SK-N-MC (cell line): ENCODE data around the gene GABBR2.

Source experiments
- DNase-seq: peaks from one replicate; pipeline ENCODE4 v3.0.0-alpha.2; 2011; ENCODE audit warnings: low read depth, low spot score
- H3K27ac ChIP-seq: fragments of 200-600 bp; sonication (generic); 2 replicates; pipeline ENCODE4 v1.5.1; 2016; ENCODE audit warnings: mixed run types
- H3K36me3 ChIP-seq: fragments of 200-600 bp; sonication (generic); 2 replicates; pipeline ENCODE4 v1.6.1; 2017; ENCODE audit warnings: antibody characterized with exemption, low read length, mixed read lengths; ENCODE audit not compliant: insufficient read depth
- H3K4me3 ChIP-seq: fragments of 200-600 bp; sonication (generic); 2 replicates; pipeline ENCODE4 v1.5.1; 2016
- H3K9ac ChIP-seq: fragments of 200-600 bp; sonication (generic); 2 replicates; pipeline ENCODE4 v1.8.0; 2017; ENCODE audit warnings: mixed run types, mixed read lengths; ENCODE audit not compliant: insufficient read length
- H3K9me3 ChIP-seq: fragments of 200-600 bp; sonication (generic); 2 replicates; pipeline ENCODE4 v1.6.1; 2017; ENCODE audit warnings: low read depth, mild to moderate bottlenecking, antibody characterized with exemption, low read length, moderate library complexity, mixed read lengths
- EZH2 ChIP-seq: fragments of 200-600 bp; sonication (generic); IDR thresholded peaks from one replicate; pipeline ENCODE4 v1.6.1; 2017; ENCODE audit warnings: antibody characterized with exemption
- FOXP2 ChIP-seq: optimal IDR thresholded peaks from 2 replicates; pipeline ENCODE3; 2011; ENCODE audit warnings: mild to moderate bottlenecking, moderate library complexity; ENCODE audit not compliant: insufficient read depth; ENCODE audit errors: extremely low read length, control extremely low read depth
- POLR2AphosphoS5 ChIP-seq: IDR thresholded peaks from 2 replicates; pipeline ENCODE4 v1.6.1; 2012; ENCODE audit warnings: mild to moderate bottlenecking, low read depth, low read length, borderline replicate concordance

The GABBR2 gene

DNA sequence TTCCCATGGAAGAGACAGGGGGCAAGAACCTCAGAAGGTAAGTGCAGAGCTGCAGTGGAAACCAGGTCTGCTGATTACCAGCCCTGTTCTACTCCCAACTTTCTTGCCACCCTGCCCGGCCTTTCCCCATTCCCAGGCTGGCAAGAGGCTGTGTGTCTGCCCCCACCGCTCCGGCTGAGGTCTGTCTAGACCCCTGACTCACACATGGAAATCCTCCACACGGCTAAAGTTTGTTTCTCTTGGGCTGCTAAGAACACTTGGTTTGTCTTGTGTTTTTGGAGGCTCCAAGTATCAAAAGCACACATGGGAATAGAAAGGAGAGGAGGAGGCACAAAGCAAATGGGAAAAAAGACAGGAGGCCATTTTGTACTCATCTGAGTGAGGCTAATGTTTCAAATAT is 168.3 kb downstream of the GABBR2 start:
- TF ChIP-seq EZH2 = no peak
- TF ChIP-seq POLR2AphosphoS5 = no peak
- no peak for TF ChIP-seq FOXP2
- no peak overlapping the region for H3K27ac ChIP-seq
- no peaks in the 10 kb centered on the region for H3K36me3 ChIP-seq
- DNase-seq = no peak
- H3K9ac ChIP-seq = no peak overlapping the region
- no peaks in the 10 kb centered on the region; the same call in 1 of the 2 replicates for H3K9me3 ChIP-seq
- H3K4me3 ChIP-seq = no peak overlapping the region

DNA sequence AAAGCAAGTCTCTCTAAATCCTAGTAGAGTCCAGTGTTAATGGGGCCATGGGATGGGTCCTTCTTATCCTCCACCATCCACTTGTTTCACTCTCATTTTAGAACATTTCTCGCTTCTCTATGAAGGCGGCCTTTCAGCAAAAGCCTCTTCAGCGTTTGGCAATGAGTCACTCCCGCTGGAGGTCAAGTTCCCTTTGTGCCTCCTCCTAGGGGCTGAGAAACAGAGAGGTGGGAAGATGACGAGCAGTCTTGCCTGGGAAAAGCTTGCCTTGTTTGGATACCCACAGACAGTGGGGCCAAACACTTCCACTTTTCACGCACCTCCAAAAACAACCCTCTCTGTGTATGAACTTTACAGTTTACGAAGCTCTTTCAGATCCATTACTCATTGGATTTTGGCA is 168.8 kb downstream of the GABBR2 start:
- no peaks in the 10 kb centered on the region; the same call in 1 of the 2 replicates for H3K9me3 ChIP-seq
- H3K4me3 ChIP-seq = no peak overlapping the region
- DNase-seq = no peak
- no peaks in the 10 kb centered on the region for H3K36me3 ChIP-seq
- no peak overlapping the region for H3K9ac ChIP-seq
- TF ChIP-seq FOXP2 (no peak), EZH2 (no peak), POLR2AphosphoS5 (no peak)
- H3K27ac ChIP-seq = no peak overlapping the region

DNA sequence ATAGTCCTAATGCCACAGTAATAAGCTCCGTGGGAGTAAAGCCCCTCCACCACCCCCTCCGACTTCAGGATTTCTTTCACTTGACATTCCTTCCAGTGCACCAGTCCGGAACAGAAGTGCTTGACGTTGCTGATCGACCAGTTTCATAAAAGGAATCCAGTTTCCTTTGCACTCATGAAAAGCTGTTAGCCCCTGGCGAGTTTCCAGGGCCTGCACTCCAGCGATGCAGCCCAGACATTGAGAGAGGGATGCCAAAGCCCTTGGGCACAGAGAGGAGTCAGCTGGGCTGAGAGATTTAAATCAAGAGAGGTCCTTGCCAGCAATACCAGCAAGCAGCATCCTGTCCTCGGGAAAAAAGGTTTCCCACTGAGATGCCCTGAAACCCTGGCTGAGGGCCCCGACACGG is 170.1 kb downstream of the GABBR2 start:
- no peak for TF ChIP-seq POLR2AphosphoS5
- no peak for TF ChIP-seq EZH2
- no peak for TF ChIP-seq FOXP2
- no peak overlapping the region for H3K27ac ChIP-seq

DNA sequence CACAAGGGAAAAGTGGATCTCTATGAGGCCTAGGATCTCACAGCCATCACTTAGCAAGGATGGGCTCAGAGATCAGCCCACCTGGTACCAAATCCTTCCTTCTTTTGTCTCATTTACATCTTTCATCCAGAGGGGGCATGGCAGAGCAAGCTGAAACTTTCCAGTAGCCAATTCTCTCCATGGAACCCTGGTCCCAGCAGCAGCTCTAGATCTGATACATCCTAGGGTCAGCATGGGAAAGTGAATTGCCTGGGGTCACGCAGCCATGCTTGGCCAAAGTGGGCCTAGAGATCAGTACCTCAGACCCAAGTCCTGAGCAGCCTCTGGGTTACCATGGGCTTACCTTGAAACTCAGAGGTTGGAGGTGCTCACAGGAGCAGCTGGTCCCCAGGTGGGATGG is 170.5 kb downstream of the GABBR2 start:
- Histone ChIP-seq H3K9ac (no peak overlapping the region), H3K27ac (no peak overlapping the region), H3K36me3 (no peaks in the 10 kb centered on the region), H3K9me3 (no peaks in the 10 kb centered on the region), H3K4me3 (no peak overlapping the region)
- TF ChIP-seq POLR2AphosphoS5 = no peak
- no peak for TF ChIP-seq EZH2
- no peak for TF ChIP-seq FOXP2
- no peak for DNase-seq

More for the DNA sequence above, 170.1 kb downstream of the GABBR2 start:
- H3K36me3 ChIP-seq = no peaks in the 10 kb centered on the region
- DNase-seq = no peak
- H3K4me3 ChIP-seq = no peak overlapping the region
- H3K9ac ChIP-seq = no peak overlapping the region
- no peaks in the 10 kb centered on the region for H3K9me3 ChIP-seq

DNA sequence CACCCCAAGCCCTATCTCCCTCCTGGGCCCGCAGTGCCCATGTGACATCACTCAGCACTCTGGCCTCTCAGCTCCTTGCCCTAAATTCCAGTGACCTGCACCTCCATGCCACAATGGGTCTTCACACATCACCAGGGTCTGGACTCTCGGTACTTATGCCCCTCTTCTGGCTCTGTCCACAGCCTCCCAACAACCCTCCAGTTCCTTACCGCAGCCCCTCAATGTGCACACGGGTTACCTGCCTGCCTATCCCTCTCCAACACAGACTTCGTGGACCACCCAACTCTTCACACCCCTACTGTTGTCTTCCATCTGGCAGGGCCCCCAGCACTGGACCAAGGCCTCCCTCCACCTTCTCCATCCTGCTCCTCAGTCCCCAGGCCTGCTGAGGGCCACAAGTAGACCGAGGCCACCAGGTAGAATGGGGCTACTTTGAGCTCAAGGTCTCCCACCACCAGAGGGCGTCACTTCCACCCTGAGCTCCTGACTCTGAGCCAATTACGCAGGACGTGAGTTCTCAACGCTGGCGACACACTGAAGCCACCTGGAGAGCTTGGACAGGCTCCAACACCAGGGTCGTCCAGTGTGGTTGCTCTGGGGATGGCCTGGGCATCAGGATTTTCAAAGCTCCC is 172.1 kb downstream of the GABBR2 start:
- TF ChIP-seq POLR2AphosphoS5 = no peak
- TF ChIP-seq EZH2 = no peak
- no peak for TF ChIP-seq FOXP2
- H3K9ac ChIP-seq = no peak overlapping the region
- H3K36me3 ChIP-seq = no peaks in the 10 kb centered on the region
- H3K4me3 ChIP-seq = no peak overlapping the region
- no peaks in the 10 kb centered on the region for H3K9me3 ChIP-seq
- no peak overlapping the region for H3K27ac ChIP-seq
- no peak for DNase-seq

DNA sequence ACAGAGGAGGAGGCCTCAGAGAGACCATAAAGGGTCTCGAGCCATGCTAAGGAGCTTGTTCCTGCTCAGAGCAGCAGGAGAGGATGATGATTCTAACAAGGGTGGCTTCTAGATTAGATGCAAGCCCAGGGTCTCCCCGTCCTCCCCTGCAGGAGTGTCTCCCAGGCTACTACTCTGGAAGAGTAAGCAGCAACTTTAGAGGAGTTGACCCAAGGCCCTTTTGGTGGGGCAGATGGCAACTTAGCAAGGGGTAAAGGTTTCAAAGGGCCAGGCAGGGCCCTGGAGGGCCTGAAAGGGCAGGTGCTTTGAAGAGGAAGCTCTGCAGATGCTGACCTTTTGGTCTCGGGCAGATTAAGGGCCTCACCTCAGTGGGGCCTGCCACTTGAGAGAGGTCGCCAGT is 174.9 kb downstream of the GABBR2 start:
- no peaks in the 10 kb centered on the region for H3K36me3 ChIP-seq
- no peak overlapping the region for H3K4me3 ChIP-seq
- no peak overlapping the region for H3K9ac ChIP-seq
- H3K27ac ChIP-seq = no peak overlapping the region
- H3K9me3 ChIP-seq = no peaks in the 10 kb centered on the region
- TF ChIP-seq POLR2AphosphoS5 = no peak
- TF ChIP-seq EZH2 = no peak
- no peak for TF ChIP-seq FOXP2
- no peak for DNase-seq

DNA sequence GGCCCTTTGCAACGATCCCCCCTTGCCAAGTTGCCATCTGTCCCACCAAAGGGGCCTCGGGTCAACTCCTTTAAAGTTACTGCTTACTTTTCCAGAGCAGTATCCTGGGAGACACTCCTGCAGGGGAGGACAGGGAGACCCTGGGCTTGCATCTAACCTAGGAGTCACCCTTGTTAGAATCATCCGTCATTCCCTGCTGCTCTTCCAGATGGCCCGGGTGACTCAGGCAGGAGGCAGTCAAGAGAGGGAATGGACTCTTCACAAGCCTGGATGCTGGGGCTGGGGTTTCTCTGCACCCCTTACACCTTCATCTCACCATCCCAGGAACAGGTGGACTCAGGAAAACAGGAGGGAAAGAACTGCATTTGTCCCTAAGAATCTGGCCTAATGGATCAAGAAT is 175.6 kb downstream of the GABBR2 start:
- H3K36me3 ChIP-seq = no peaks in the 10 kb centered on the region
- H3K27ac ChIP-seq = no peak overlapping the region
- no peak overlapping the region for H3K9ac ChIP-seq
- no peak overlapping the region for H3K4me3 ChIP-seq
- TF ChIP-seq FOXP2 (no peak), EZH2 (no peak), POLR2AphosphoS5 (no peak)
- H3K9me3 ChIP-seq = no peaks in the 10 kb centered on the region
- DNase-seq = no peak

DNA sequence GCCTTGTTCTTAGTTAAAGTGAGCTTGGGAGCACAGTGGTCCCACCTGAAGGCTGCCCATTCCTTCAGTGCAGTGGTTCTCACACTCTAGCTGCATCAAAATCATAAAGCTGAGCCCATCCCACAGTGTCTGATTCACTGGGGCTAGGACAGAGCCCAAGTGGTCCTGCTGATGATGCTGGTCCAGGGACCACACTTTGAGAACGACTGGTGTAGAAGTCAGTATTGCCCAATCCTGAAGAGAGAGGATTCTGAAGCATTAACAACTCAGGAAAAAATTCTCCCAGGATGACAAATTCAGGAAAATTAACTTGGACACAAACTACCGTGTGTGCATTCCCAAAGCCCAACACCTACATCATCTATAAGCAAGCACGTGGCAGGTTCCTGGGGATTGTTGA is 176.2 kb downstream of the GABBR2 start:
- no peak for DNase-seq
- no peak for TF ChIP-seq POLR2AphosphoS5
- no peak for TF ChIP-seq FOXP2
- TF ChIP-seq EZH2 = no peak
- H3K36me3 ChIP-seq = no peaks in the 10 kb centered on the region
- no peak overlapping the region for H3K4me3 ChIP-seq
- H3K27ac ChIP-seq = no peak overlapping the region
- H3K9me3 ChIP-seq = no peaks in the 10 kb centered on the region
- no peak overlapping the region for H3K9ac ChIP-seq

DNA sequence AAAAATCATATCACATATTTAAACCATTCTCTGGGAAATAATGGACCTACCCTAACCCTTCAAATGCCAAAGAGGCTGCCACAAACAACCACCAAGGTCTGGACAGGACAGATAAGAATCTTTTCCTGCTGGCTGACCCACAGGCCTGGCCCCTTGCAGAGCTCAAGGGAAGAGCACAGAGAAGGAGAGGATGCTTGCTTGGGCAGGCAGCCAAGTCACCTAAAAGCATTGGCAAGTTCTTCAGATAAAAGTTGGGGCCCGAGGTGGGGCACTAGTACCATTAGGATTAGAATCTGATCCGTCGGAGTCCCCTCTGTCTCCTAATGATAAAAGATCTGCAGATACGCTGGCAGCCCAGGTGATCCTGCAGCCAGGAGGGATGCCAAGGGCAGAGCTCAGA is 176.6 kb downstream of the GABBR2 start:
- H3K36me3 ChIP-seq = no peaks in the 10 kb centered on the region
- TF ChIP-seq FOXP2 (no peak), POLR2AphosphoS5 (no peak), EZH2 (no peak)
- no peak overlapping the region for H3K4me3 ChIP-seq
- H3K9me3 ChIP-seq = no peaks in the 10 kb centered on the region
- DNase-seq = no peak
- H3K9ac ChIP-seq = no peak overlapping the region
- H3K27ac ChIP-seq = no peak overlapping the region
